OCI-LY7 (cell line): Measurements from ENCODE around the gene SIL1.

Source experiments
- EZH2phosphoT487 ChIP-seq: fragments of 200-600 bp; sonication (generic); IDR thresholded peaks from 2 replicates; pipeline ENCODE4 v1.6.1; 2018; ENCODE audit warnings: low read depth, borderline replicate concordance, mild to moderate bottlenecking, mixed run types, antibody characterized with exemption, low read length, moderate library complexity, mixed read lengths
- TF ChIP-seq, protein P1 (sequence below): fragments of 200-600 bp; sonication (generic); conservative IDR thresholded peaks from 2 replicates; pipeline ENCODE4 v1.5.1; 2014; ENCODE audit warnings: mild to moderate bottlenecking, antibody characterized with exemption, low read length, moderate library complexity, mixed read lengths

- TF ChIP-seq, protein P1, sequence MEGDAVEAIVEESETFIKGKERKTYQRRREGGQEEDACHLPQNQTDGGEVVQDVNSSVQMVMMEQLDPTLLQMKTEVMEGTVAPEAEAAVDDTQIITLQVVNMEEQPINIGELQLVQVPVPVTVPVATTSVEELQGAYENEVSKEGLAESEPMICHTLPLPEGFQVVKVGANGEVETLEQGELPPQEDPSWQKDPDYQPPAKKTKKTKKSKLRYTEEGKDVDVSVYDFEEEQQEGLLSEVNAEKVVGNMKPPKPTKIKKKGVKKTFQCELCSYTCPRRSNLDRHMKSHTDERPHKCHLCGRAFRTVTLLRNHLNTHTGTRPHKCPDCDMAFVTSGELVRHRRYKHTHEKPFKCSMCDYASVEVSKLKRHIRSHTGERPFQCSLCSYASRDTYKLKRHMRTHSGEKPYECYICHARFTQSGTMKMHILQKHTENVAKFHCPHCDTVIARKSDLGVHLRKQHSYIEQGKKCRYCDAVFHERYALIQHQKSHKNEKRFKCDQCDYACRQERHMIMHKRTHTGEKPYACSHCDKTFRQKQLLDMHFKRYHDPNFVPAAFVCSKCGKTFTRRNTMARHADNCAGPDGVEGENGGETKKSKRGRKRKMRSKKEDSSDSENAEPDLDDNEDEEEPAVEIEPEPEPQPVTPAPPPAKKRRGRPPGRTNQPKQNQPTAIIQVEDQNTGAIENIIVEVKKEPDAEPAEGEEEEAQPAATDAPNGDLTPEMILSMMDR, result no peak
- no peak for TF ChIP-seq EZH2phosphoT487
Observed at GRCh38 chr5:139183502-139183901, 14.7 kb downstream of the SIL1 start.
